Measurements from ENCODE around the gene PSME3. TPM values are rescaled to one million over a fixed set of nuclear protein-coding genes. Genes with fewer than 3 reads are reported as not detected.
"Not testable (repeated sequence)": the region's sequence is repeated elsewhere in the genome, so short reads cannot be mapped to it uniquely, and the experiment has no call there.

PSME3 gene
- total RNA-seq, 1 donor from 2014 or later, result 130 TPM

- DNase-seq (ENCODE audit: extremely low read depth, low read depth, low spot score), result not testable (repeated sequence)
These were observed 40.9 kb downstream of the PSME3 start for GRCh38 chr17:42873932-42874695.

- DNase-seq (ENCODE audit: extremely low read depth, low read depth, low spot score), result no peak
These were observed 43.8 kb downstream of the PSME3 start for GRCh38 chr17:42877037-42877436.

GRCh38 chr17:42878123-42878880 lies 45.1 kb downstream of the PSME3 start:
- no peak for DNase-seq (ENCODE audit: extremely low read depth, low read depth, low spot score)

GRCh38 chr17:42878924-42879595 lies 45.9 kb downstream of the PSME3 start:
- no peak for DNase-seq (ENCODE audit: extremely low read depth, low read depth, low spot score)

- DNase-seq (ENCODE audit: extremely low read depth, low read depth, low spot score), result no peak
These were observed 46.4 kb downstream of the PSME3 start for GRCh38 chr17:42879596-42879985.

- DNase-seq (ENCODE audit: extremely low read depth, low read depth, low spot score), result no peak
These were observed 47.6 kb downstream of the PSME3 start for GRCh38 chr17:42880776-42881310.

GRCh38 chr17:42881706-42882105 lies 48.5 kb downstream of the PSME3 start:
- DNase-seq (ENCODE audit: extremely low read depth, low read depth, low spot score), result not testable (repeated sequence)

GRCh38 chr17:42882166-42882565 lies 49.0 kb downstream of the PSME3 start:
- no peak for DNase-seq (ENCODE audit: extremely low read depth, low read depth, low spot score)

- no peak for DNase-seq (ENCODE audit: extremely low read depth, low read depth, low spot score)
These were observed 50.8 kb downstream of the PSME3 start for GRCh38 chr17:42883802-42884558.

- DNase-seq (ENCODE audit: extremely low read depth, low read depth, low spot score), result not testable (repeated sequence)
These were observed 52.6 kb downstream of the PSME3 start for GRCh38 chr17:42885806-42886205.

- DNase-seq (ENCODE audit: extremely low read depth, low read depth, low spot score), result no peak
These were observed 53.3 kb downstream of the PSME3 start for GRCh38 chr17:42886283-42887176.

- DNase-seq (ENCODE audit: extremely low read depth, low read depth, low spot score), result no peak
These were observed 56.6 kb downstream of the PSME3 start for GRCh38 chr17:42889809-42890208.

- DNase-seq (ENCODE audit: extremely low read depth, low read depth, low spot score), result no peak
These were observed 58.4 kb downstream of the PSME3 start for GRCh38 chr17:42891539-42892152.

- no peak for DNase-seq (ENCODE audit: extremely low read depth, low read depth, low spot score)
These were observed 60.2 kb downstream of the PSME3 start for GRCh38 chr17:42893359-42893758.

Other genes with a start within 250 kb of the PSME3 start
- 47.4 and 52.6 TPM in 2 replicates for gene RETREG3, start 224.0 kb upstream of the PSME3 start, total RNA-seq
- gene TUBG1, start 223.7 kb upstream of the PSME3 start, total RNA-seq, result 58.9 and 75.8 TPM in 2 replicates
- 18.7 and 20.8 TPM in 2 replicates for gene TUBG2, start 174.1 kb upstream of the PSME3 start, total RNA-seq
- 12.2 and 15.6 TPM in 2 replicates for gene PLEKHH3, start 156.4 kb upstream of the PSME3 start, total RNA-seq
- 0.34 and 1.4 TPM in 2 replicates for gene CCR10, start 151.6 kb upstream of the PSME3 start, total RNA-seq
- 17.6 and 17.9 TPM in 2 replicates for gene CNTNAP1, start 150.9 kb upstream of the PSME3 start, total RNA-seq
- gene EZH1, start 88.4 kb upstream of the PSME3 start, total RNA-seq, result 10.4 and 20.0 TPM in 2 replicates
- 6.3 and 23.7 TPM in 2 replicates for gene RAMP2, start 72.2 kb upstream of the PSME3 start, total RNA-seq
- 67.1 and 82.4 TPM in 2 replicates for gene VPS25, start 59.9 kb upstream of the PSME3 start, total RNA-seq
- gene WNK4, start 52.8 kb upstream of the PSME3 start, total RNA-seq, result 8.8 and 10.4 TPM in 2 replicates
- gene COA3, start 34.7 kb upstream of the PSME3 start, total RNA-seq, result 48.7 and 65.7 TPM in 2 replicates
- gene CNTD1, start 34.5 kb upstream of the PSME3 start, total RNA-seq, result 0.29 TPM in 1 of 2 replicates, not detected in the other
- 70.7 and 115 TPM in 2 replicates for gene BECN1, start 9.1 kb upstream of the PSME3 start, total RNA-seq
- 1.8 and 2.0 TPM in 2 replicates for gene AOC2, start 11.2 kb downstream of the PSME3 start, total RNA-seq
- gene AOC3, start 17.8 kb downstream of the PSME3 start, total RNA-seq, result 0.05 and 0.82 TPM in 2 replicates
- gene G6PC1, start 67.4 kb downstream of the PSME3 start, total RNA-seq, result not detected in 2 replicates
- gene AARSD1, start 131.1 kb downstream of the PSME3 start, total RNA-seq, result 20.1 and 34.1 TPM in 2 replicates
- 2.4 and 3.2 TPM in 2 replicates for gene PTGES3L, start 146.7 kb downstream of the PSME3 start, total RNA-seq
- 8.3 and 13.5 TPM in 2 replicates for gene RUNDC1, start 147.2 kb downstream of the PSME3 start, total RNA-seq
- gene RPL27, start 165.0 kb downstream of the PSME3 start, total RNA-seq, result 1,137 and 1,523 TPM in 2 replicates
- gene IFI35, start 173.4 kb downstream of the PSME3 start, total RNA-seq, result 31.6 and 33.4 TPM in 2 replicates
- 602 and 750 TPM in 2 replicates for gene VAT1, start 189.0 kb downstream of the PSME3 start, total RNA-seq
- 0.18 and 0.29 TPM in 2 replicates for gene RND2, start 191.8 kb downstream of the PSME3 start, total RNA-seq

All from glomerular endothelial cell (primary cell).